ENCODE data around the gene GALNT9. TPM values are rescaled to one million over a fixed set of nuclear protein-coding genes. Genes with fewer than 3 reads are reported as not detected.

GALNT9 gene
- total RNA-seq, 1 experiment from 2014 or later: 2.6 TPM

GRCh38 chr12:132271755-132272092, 57.7 kb downstream of the GALNT9 start:
- ChIA-PET POLR2A (no interaction called here), CTCF (no interaction called here), RAD21 (ENCODE audit: low non-redundant PET in 1 of 2, low total read pairs in 2 of 2, uncharacterized antibody in 2 of 2, unreplicated experiment in 2 of 2) (no interaction called here)
- no peak overlapping the region for H3K27ac ChIP-seq (ENCODE audit: low read depth, low read length)
- H4K20me1 ChIP-seq (ENCODE audit: insufficient read depth): no peaks in the 10 kb centered on the region
- no peak overlapping the region for H2AFZ ChIP-seq (ENCODE audit: low read depth, low read length, poor library complexity, severe bottlenecking)
- H3K9me2 ChIP-seq (ENCODE audit: insufficient read depth): no peaks in the 10 kb centered on the region
- no peaks in the 10 kb centered on the region for H3K36me3 ChIP-seq (ENCODE audit: control insufficient read depth in 1 of 2, insufficient read depth in 2 of 2, low read length in 2 of 2)
- H3K9ac ChIP-seq (ENCODE audit: low read length): no peak overlapping the region
- no TSS peak for BruUV-seq (replicated peaks)
- no peak for ATAC-seq
- intact Hi-C loops (cut with micrococcal nuclease): no loop called here
- H3K4me1 ChIP-seq (ENCODE audit: control insufficient read depth in 1 of 2, insufficient read depth in 2 of 2, low read length in 2 of 2): peaks cover 9 to 16% of the 10 kb centered on the region in 2 experiments
- TF ChIP-seq EGR1 (IDR thresholded peaks at IDR 0.05; ENCODE audit: low read depth): no peak
- TF ChIP-seq JUND (IDR thresholded peaks at IDR 0.05): no peak
- TF ChIP-seq SRF (IDR thresholded peaks at IDR 0.05; ENCODE audit: low read depth): no peak
- no peak for TF ChIP-seq ZNF274 (IDR thresholded peaks at IDR 0.05; ENCODE audit: low read depth, low read length)
- TF ChIP-seq CTCF (IDR thresholded peaks at IDR 0.05 in 2 of 3, conservative IDR thresholded peaks at IDR 0.05 in 1 of 3; ENCODE audit: borderline replicate concordance in 1 of 3, insufficient read depth in 1 of 3, low read depth in 2 of 3, low read length in 2 of 3): no peak
- no peak for TF ChIP-seq FOSL1 (IDR thresholded peaks at IDR 0.05; ENCODE audit: low read depth)
- TF ChIP-seq POLR2AphosphoS5 (IDR thresholded peaks at IDR 0.05; ENCODE audit: low read depth, low read length): no peak
- no peak for TF ChIP-seq REST (IDR thresholded peaks at IDR 0.05; ENCODE audit: low read depth)
- no peak for TF ChIP-seq YY1 (IDR thresholded peaks at IDR 0.05; ENCODE audit: extremely low read depth, insufficient replicate concordance, low read depth, low read length)
- TF ChIP-seq ZBTB33 (IDR thresholded peaks at IDR 0.05; ENCODE audit: extremely low read depth, insufficient replicate concordance, low read length): no peak
- no peak for TF ChIP-seq EZH2phosphoT487 (IDR thresholded peaks at IDR 0.05; ENCODE audit: borderline replicate concordance)
- no peak for TF ChIP-seq ATF3 (IDR thresholded peaks at IDR 0.05)
- TF ChIP-seq TCF7L2 (IDR thresholded peaks at IDR 0.05; ENCODE audit: borderline replicate concordance, extremely low read depth, insufficient read depth, insufficient read length): no peak
- TF ChIP-seq MAX (IDR thresholded peaks at IDR 0.05): no peak
- TF ChIP-seq EZH2 (IDR thresholded peaks at IDR 0.05): no peak
- no peak for TF ChIP-seq RAD21 (IDR thresholded peaks at IDR 0.05; ENCODE audit: low read depth)
- TF ChIP-seq POLR2A (IDR thresholded peaks at IDR 0.05; ENCODE audit: borderline replicate concordance, extremely low read depth, insufficient read depth, insufficient read length): no peak
- no peak for TF ChIP-seq ZFX (IDR thresholded peaks at IDR 0.05)
- H3K9me3 ChIP-seq (ENCODE audit: control insufficient read depth in 1 of 2, insufficient read depth in 1 of 2, low read depth in 1 of 2, low read length in 2 of 2): no peaks in the 10 kb centered on the region
- no peak overlapping the region for H3K4me3 ChIP-seq (replicated peaks in 1 of 2; ENCODE audit: low read depth in 1 of 2, low read length in 2 of 2)
- no peak for DNase-seq (ENCODE audit: low read depth, low spot score)
- H3K27me3 ChIP-seq (ENCODE audit: insufficient read depth, low read length): no peaks in the 10 kb centered on the region
- no peaks in the 10 kb centered on the region for H3K79me2 ChIP-seq (ENCODE audit: insufficient read depth, low read length)
- H3K4me2 ChIP-seq (ENCODE audit: low read length): no peak overlapping the region

Data from HCT116 (cell line).